ENCODE results near the gene PDLIM5.
"Not testable (repeated sequence)": the region's sequence is repeated elsewhere in the genome, so short reads cannot be mapped to it uniquely, and the experiment has no call there.

Gene PDLIM5

GRCh38 chr4:94650134-94650495 lies 198.4 kb downstream of the PDLIM5 start:
- DNase-seq (ENCODE audit: low read depth), result no peak

GRCh38 chr4:94650690-94651089 lies 198.9 kb downstream of the PDLIM5 start:
- no peak for DNase-seq (ENCODE audit: low read depth)

GRCh38 chr4:94653095-94653649 lies 201.4 kb downstream of the PDLIM5 start:
- DNase-seq (ENCODE audit: low read depth), result no peak

- DNase-seq (ENCODE audit: low read depth), result no peak
These were observed 202.4 kb downstream of the PDLIM5 start for GRCh38 chr4:94653984-94654609.

GRCh38 chr4:94654714-94655113 lies 203.0 kb downstream of the PDLIM5 start:
- DNase-seq (ENCODE audit: low read depth), result no peak

GRCh38 chr4:94660614-94661013 lies 208.9 kb downstream of the PDLIM5 start:
- DNase-seq (ENCODE audit: low read depth), result no peak

GRCh38 chr4:94665021-94665420 lies 213.3 kb downstream of the PDLIM5 start:
- not testable (repeated sequence) for DNase-seq (ENCODE audit: low read depth)

- peak; percentile 16 for DNase-seq (ENCODE audit: low read depth)
These were observed 214.0 kb downstream of the PDLIM5 start for GRCh38 chr4:94665500-94666404.

- DNase-seq (ENCODE audit: low read depth), result no peak
These were observed 217.0 kb downstream of the PDLIM5 start for GRCh38 chr4:94668724-94669123.

- no peak for DNase-seq (ENCODE audit: low read depth)
These were observed 218.2 kb downstream of the PDLIM5 start for GRCh38 chr4:94669672-94670664.

- DNase-seq (ENCODE audit: low read depth), result no peak
These were observed 219.4 kb downstream of the PDLIM5 start for GRCh38 chr4:94671113-94671512.

GRCh38 chr4:94673961-94674360 lies 222.2 kb downstream of the PDLIM5 start:
- DNase-seq (ENCODE audit: low read depth), result no peak

GRCh38 chr4:94676970-94677369 lies 225.2 kb downstream of the PDLIM5 start:
- DNase-seq (ENCODE audit: low read depth), result peak; percentile 16

- DNase-seq (ENCODE audit: low read depth), result no peak
These were observed 227.2 kb downstream of the PDLIM5 start for GRCh38 chr4:94678896-94679295.

- DNase-seq (ENCODE audit: low read depth), result no peak
These were observed 228.6 kb downstream of the PDLIM5 start for GRCh38 chr4:94680176-94680862.

- DNase-seq (ENCODE audit: low read depth), result no peak
These were observed 234.3 kb downstream of the PDLIM5 start for GRCh38 chr4:94686086-94686485.

GRCh38 chr4:94689155-94689860 lies 237.6 kb downstream of the PDLIM5 start:
- no peak for DNase-seq (ENCODE audit: low read depth)

GRCh38 chr4:94690851-94691254 lies 239.1 kb downstream of the PDLIM5 start:
- peak; percentile 74 for DNase-seq (ENCODE audit: low read depth)

GRCh38 chr4:94691552-94691951 lies 239.8 kb downstream of the PDLIM5 start:
- DNase-seq (ENCODE audit: low read depth), result no peak

- no peak for DNase-seq (ENCODE audit: low read depth)
These were observed 243.6 kb downstream of the PDLIM5 start for GRCh38 chr4:94695384-94695783.

GRCh38 chr4:94698187-94698586 lies 246.4 kb downstream of the PDLIM5 start:
- no peak for DNase-seq (ENCODE audit: low read depth)

Data from fibroblast of gingiva (primary cell).